Measurements from ENCODE around the gene MPDZ. TPM values are rescaled to one million over a fixed set of nuclear protein-coding genes. Genes with fewer than 3 reads are reported as not detected.

Gene MPDZ
- total RNA-seq, 1 experiment from 2014 or later, result 46.7 TPM

DNA sequence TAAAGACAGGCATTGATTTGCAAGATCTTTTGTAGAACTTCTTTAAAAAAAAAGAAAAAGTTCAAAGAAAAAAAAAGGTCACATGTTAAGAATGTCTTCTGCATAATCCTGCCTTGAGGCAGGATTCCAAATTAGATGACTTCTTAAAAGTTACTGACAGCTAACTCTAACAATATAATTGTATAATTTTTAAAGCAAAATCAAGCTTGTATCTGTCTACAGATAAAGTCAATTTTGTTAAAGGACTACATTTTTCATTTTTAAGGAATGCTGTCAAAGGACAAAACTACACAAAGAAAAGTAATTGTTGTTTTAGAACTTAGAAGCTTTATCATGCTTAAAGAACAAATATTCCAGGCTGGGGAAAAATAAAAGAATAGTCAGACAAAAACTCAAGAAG is 57.8 kb downstream of the MPDZ start:
- H3K27ac Mint-ChIP-seq, result peak overlapping the region in 1 of 3 experiments; percentile 57; a peak in 2 of 7 replicates
- peaks cover 4 to 7% of the 10 kb centered on the region in 2 experiments; a peak in 3 of 4 replicates for H3K4me1 Mint-ChIP-seq
- no peak overlapping the region for H2BK15ac ChIP-seq (ENCODE audit: low read depth, low read length)

More for the DNA sequence above, 57.8 kb downstream of the MPDZ start:
- Histone ChIP-seq H2BK120ac (ENCODE audit: low read depth, low read length, poor library complexity, severe bottlenecking) (no peak overlapping the region), H3K9me3 (ENCODE audit: control insufficient read depth, low read depth, low read length) (no peaks in the 10 kb centered on the region), H4K8ac (replicated peaks; ENCODE audit: insufficient read length, low read depth, low read length) (no peak overlapping the region), H3K56ac (ENCODE audit: insufficient read length, low read depth, low read length) (no peak overlapping the region), H4K91ac (ENCODE audit: insufficient read length, low read depth, low read length) (no peak overlapping the region), H2BK12ac (ENCODE audit: insufficient read length, low read depth, low read length) (no peak overlapping the region), H3K79me2 (ENCODE audit: insufficient read depth, low read length) (no peaks in the 10 kb centered on the region), H3K4me1 (ENCODE audit: insufficient read depth, low read length) (no peaks in the 10 kb centered on the region), H2BK20ac (ENCODE audit: low read depth, low read length, poor library complexity, severe bottlenecking) (no peak overlapping the region), H3K23me2 (ENCODE audit: insufficient read length, low read depth, low read length, poor library complexity, severe bottlenecking) (no peaks in the 10 kb centered on the region), H3K18ac (ENCODE audit: insufficient read length, low read depth, low read length) (no peak overlapping the region), H4K5ac (ENCODE audit: insufficient read length, low read depth, low read length) (no peak overlapping the region), H2BK5ac (ENCODE audit: insufficient read length, low read length) (no peak overlapping the region), H2AK5ac (ENCODE audit: insufficient read length, low read length) (no peak overlapping the region), H3K4me2 (ENCODE audit: insufficient read depth, insufficient read length, low read length) (no peak overlapping the region), H4K20me1 (ENCODE audit: control insufficient read depth, insufficient read depth, insufficient read length) (no peaks in the 10 kb centered on the region), H3K27ac (ENCODE audit: insufficient read length, low read depth, low read length) (no peak overlapping the region), H2AFZ (ENCODE audit: low read length) (no peak overlapping the region), H3K27me3 (ENCODE audit: insufficient read depth, low read length) (no peaks in the 10 kb centered on the region), H3K14ac (ENCODE audit: insufficient read depth, low read length) (no peak overlapping the region), H3K23ac (ENCODE audit: insufficient read length, low read depth, low read length) (no peak overlapping the region), H3T11ph (ENCODE audit: low read length) (no peak overlapping the region), H3K9ac (ENCODE audit: extremely low read depth, insufficient read length, low read length) (no peak overlapping the region), H3K4ac (ENCODE audit: low read depth, low read length) (no peak overlapping the region), H3K79me1 (ENCODE audit: insufficient read depth, low read depth, low read length, poor library complexity, severe bottlenecking) (no peaks in the 10 kb centered on the region)
- H3K36me3 Mint-ChIP-seq (ENCODE audit: insufficient read depth in 1 of 3, low read depth in 3 of 3), result peaks cover 0 to 32% (median 18%) of the 10 kb centered on the region in 3 experiments; a peak in 6 of 7 replicates
- no peaks in the 10 kb centered on the region for H3K9me3 Mint-ChIP-seq
- H3K4me3 Mint-ChIP-seq, result no peak overlapping the region
- no peak for DNase-seq
- no peaks in the 10 kb centered on the region for H3K27me3 Mint-ChIP-seq (ENCODE audit: low read depth)
- TF ChIP-seq, protein P1, sequence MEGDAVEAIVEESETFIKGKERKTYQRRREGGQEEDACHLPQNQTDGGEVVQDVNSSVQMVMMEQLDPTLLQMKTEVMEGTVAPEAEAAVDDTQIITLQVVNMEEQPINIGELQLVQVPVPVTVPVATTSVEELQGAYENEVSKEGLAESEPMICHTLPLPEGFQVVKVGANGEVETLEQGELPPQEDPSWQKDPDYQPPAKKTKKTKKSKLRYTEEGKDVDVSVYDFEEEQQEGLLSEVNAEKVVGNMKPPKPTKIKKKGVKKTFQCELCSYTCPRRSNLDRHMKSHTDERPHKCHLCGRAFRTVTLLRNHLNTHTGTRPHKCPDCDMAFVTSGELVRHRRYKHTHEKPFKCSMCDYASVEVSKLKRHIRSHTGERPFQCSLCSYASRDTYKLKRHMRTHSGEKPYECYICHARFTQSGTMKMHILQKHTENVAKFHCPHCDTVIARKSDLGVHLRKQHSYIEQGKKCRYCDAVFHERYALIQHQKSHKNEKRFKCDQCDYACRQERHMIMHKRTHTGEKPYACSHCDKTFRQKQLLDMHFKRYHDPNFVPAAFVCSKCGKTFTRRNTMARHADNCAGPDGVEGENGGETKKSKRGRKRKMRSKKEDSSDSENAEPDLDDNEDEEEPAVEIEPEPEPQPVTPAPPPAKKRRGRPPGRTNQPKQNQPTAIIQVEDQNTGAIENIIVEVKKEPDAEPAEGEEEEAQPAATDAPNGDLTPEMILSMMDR (conservative IDR thresholded peaks at IDR 0.05), result no peak
